HG03442 (cell line): Measurements from ENCODE around the gene RHOH.
A peak's percentile ranks its signal among the peaks of the same experiment; 100 is the strongest.
"Not testable (repeated sequence)": the region's sequence is repeated elsewhere in the genome, so short reads cannot be mapped to it uniquely, and the experiment has no call there.

Experiments used
- ATAC-seq: cut with Tn5 transposase; IDR thresholded peaks from one replicate; pipeline ENCODE4 v1.9.1; 2021; ENCODE audit warnings: mild to moderate bottlenecking, moderate library complexity; ENCODE audit not compliant: unreplicated experiment

The RHOH gene

GRCh38 chr4:40196724-40197281 lies at the start of gene RHOH:
TSS of gene RHOH (plus strand) at chr4:40197031. CDS start at chr4:40243387, 46,356 bp downstream.
- no peak for ATAC-seq

GRCh38 chr4:40147490-40147889 lies 49.3 kb upstream of the RHOH start:
- not testable (repeated sequence) for ATAC-seq

GRCh38 chr4:40149960-40150385 lies 46.9 kb upstream of the RHOH start:
- peak; percentile 53 for ATAC-seq

GRCh38 chr4:40150932-40151331 lies 45.9 kb upstream of the RHOH start:
- ATAC-seq: no peak

- ATAC-seq: no peak
These were observed 44.2 kb upstream of the RHOH start for GRCh38 chr4:40152637-40153036.

GRCh38 chr4:40157436-40157835 lies 39.4 kb upstream of the RHOH start:
- no peak for ATAC-seq

GRCh38 chr4:40160258-40160657 lies 36.6 kb upstream of the RHOH start:
- ATAC-seq: no peak

GRCh38 chr4:40164459-40164858 lies 32.4 kb upstream of the RHOH start:
- no peak for ATAC-seq

GRCh38 chr4:40165916-40166315 lies 30.9 kb upstream of the RHOH start:
- no peak for ATAC-seq

GRCh38 chr4:40168070-40168469 lies 28.8 kb upstream of the RHOH start:
- no peak for ATAC-seq

- no peak for ATAC-seq
These were observed 26.2 kb upstream of the RHOH start for GRCh38 chr4:40170588-40170987.

GRCh38 chr4:40173470-40173875 lies 23.4 kb upstream of the RHOH start:
- ATAC-seq: peak; percentile 82

GRCh38 chr4:40176602-40177001 lies 20.2 kb upstream of the RHOH start:
- no peak for ATAC-seq

GRCh38 chr4:40177591-40177990 lies 19.2 kb upstream of the RHOH start:
- no peak for ATAC-seq

GRCh38 chr4:40178672-40179071 lies 18.2 kb upstream of the RHOH start:
- ATAC-seq: no peak

GRCh38 chr4:40179360-40179759 lies 17.5 kb upstream of the RHOH start:
- no peak for ATAC-seq

GRCh38 chr4:40180356-40180755 lies 16.5 kb upstream of the RHOH start:
- ATAC-seq: no peak

- no peak for ATAC-seq
These were observed 14.8 kb upstream of the RHOH start for GRCh38 chr4:40182001-40182400.

GRCh38 chr4:40182954-40183353 lies 13.9 kb upstream of the RHOH start:
- no peak for ATAC-seq

- peak; percentile 48 for ATAC-seq
These were observed 13.0 kb upstream of the RHOH start for GRCh38 chr4:40183615-40184411.

GRCh38 chr4:40185830-40186664 lies 10.8 kb upstream of the RHOH start:
- peak; percentile 33 for ATAC-seq

GRCh38 chr4:40186665-40187014 lies 10.2 kb upstream of the RHOH start:
- no peak for ATAC-seq
